Activated T-cell treated with anti-CD3 and anti-CD28 coated beads, Interleukin-2, amount 50 U/mL, for 72 hours (primary cell): ENCODE results near the gene COPS2. TPM values are rescaled to one million over a fixed set of nuclear protein-coding genes. Genes with fewer than 3 reads are reported as not detected.
"Not testable (repeated sequence)": the region's sequence is repeated elsewhere in the genome, so short reads cannot be mapped to it uniquely, and the experiment has no call there.

Experiments
- ATAC-seq, 2 donors: fragments of 150-1000 bp; cut with Tn5 transposase; replicated peaks in 1 of 2; 2 replicates each; pipeline ENCODE4 v1.10.0; 2021; ENCODE audit warnings: moderate library complexity in 2 of 2, mild to moderate bottlenecking in 1 of 2
- DNase-seq, 2 donors: peaks; one replicate each; pipeline ENCODE4 v3.0.0; 2021 to 2022; ENCODE audit warnings: mixed read lengths in 1 of 2
- H3K27ac Mint-ChIP-seq: one replicate; pipeline ENCODE4 v1.8.0; 2022; ENCODE audit warnings: mild to moderate bottlenecking, moderate library complexity, mixed read lengths
- H3K27me3 Mint-ChIP-seq: one replicate; pipeline ENCODE4 v1.8.0; 2022; ENCODE audit warnings: low read depth, mixed read lengths
- H3K36me3 Mint-ChIP-seq, 2 donors: one replicate each; pipeline ENCODE4 v1.8.0; 2022; ENCODE audit warnings: mixed read lengths in 2 of 2, mild to moderate bottlenecking in 1 of 2; ENCODE audit not compliant: insufficient read depth in 2 of 2
- H3K4me1 Mint-ChIP-seq: one replicate; pipeline ENCODE4 v1.8.0; 2022; ENCODE audit warnings: low read depth, mixed read lengths
- H3K4me3 Mint-ChIP-seq, 2 donors: one replicate each; pipeline ENCODE4 v1.8.0; 2022; ENCODE audit warnings: mild to moderate bottlenecking in 2 of 2, mixed read lengths in 2 of 2, moderate library complexity in 2 of 2
- H3K9me3 Mint-ChIP-seq, 2 donors: one replicate each; pipeline ENCODE4 v1.8.0; 2022; ENCODE audit warnings: mixed read lengths in 2 of 2
- total RNA-seq, 2 donors: library from RNA; stranded (reverse); gene quantifications; one replicate each; pipeline ENCODE4 v1.2.3, GENCODE V29; 2022

COPS2 gene
- total RNA-seq, 2 donors from 2014 or later = 64.6 to 71.3 TPM

GRCh38 chr15:49178497-49178896 lies 23.1 kb upstream of the COPS2 start:
- Mint-ChIP-seq H3K4me1 (peaks cover 11% of the 10 kb centered on the region), H3K36me3 (peaks cover 3 to 4% of the 10 kb centered on the region in 2 donors), H3K27me3 (no peaks in the 10 kb centered on the region), H3K4me3 (no peak overlapping the region), H3K9me3 (no peaks in the 10 kb centered on the region), H3K27ac (no peak overlapping the region)
- ATAC-seq = no peak
- no peak for DNase-seq

- H3K4me1 Mint-ChIP-seq = peaks cover 30% of the 10 kb centered on the region
- not testable (repeated sequence) for H3K27me3 Mint-ChIP-seq, H3K36me3 Mint-ChIP-seq, H3K9me3 Mint-ChIP-seq, H3K27ac Mint-ChIP-seq, H3K4me3 Mint-ChIP-seq, ATAC-seq, DNase-seq
Measured at GRCh38 chr15:49175582-49176397, 20.4 kb upstream of the COPS2 start.

GRCh38 chr15:49174902-49175301 lies 19.5 kb upstream of the COPS2 start:
- H3K27ac Mint-ChIP-seq = peak overlapping the region; percentile 32
- H3K4me1 Mint-ChIP-seq = peaks cover 33% of the 10 kb centered on the region
- H3K9me3 Mint-ChIP-seq = no peaks in the 10 kb centered on the region
- H3K27me3 Mint-ChIP-seq = no peaks in the 10 kb centered on the region
- ATAC-seq = no peak
- H3K4me3 Mint-ChIP-seq = no peak overlapping the region
- DNase-seq = no peak
- peaks cover 2% of the 10 kb centered on the region in 2 donors for H3K36me3 Mint-ChIP-seq

GRCh38 chr15:49171790-49172189 lies 16.4 kb upstream of the COPS2 start:
- Mint-ChIP-seq H3K4me3 (peak overlapping the region; percentile 93 to 99), H3K4me1 (peaks cover 38% of the 10 kb centered on the region), H3K27ac (no peak overlapping the region), H3K27me3 (no peaks in the 10 kb centered on the region), H3K36me3 (peaks cover 2% of the 10 kb centered on the region in 2 donors), H3K9me3 (no peaks in the 10 kb centered on the region)
- DNase-seq = no peak
- ATAC-seq = no peak

GRCh38 chr15:49169880-49170597 lies 14.6 kb upstream of the COPS2 start, which contains the start of gene GALK2:
TSS of gene GALK2 (plus strand) at chr15:49170247. CDS start at chr15:49170323, 76 bp downstream.
- peaks cover 2% of the 10 kb centered on the region in 2 donors for H3K36me3 Mint-ChIP-seq
- H3K27ac Mint-ChIP-seq = peak within 1 kb of the TSS; percentile 100
- H3K9me3 Mint-ChIP-seq = no peaks in the 10 kb centered on the region
- H3K27me3 Mint-ChIP-seq = no peaks in the 10 kb centered on the region
- ATAC-seq = peak; percentile 100
- peaks cover 37% of the 10 kb centered on the region for H3K4me1 Mint-ChIP-seq
- peak; percentile 79 to 83 for DNase-seq
- H3K4me3 Mint-ChIP-seq = peak within 1 kb of the TSS; percentile 93 to 99

GRCh38 chr15:49168016-49168415 lies 12.6 kb upstream of the COPS2 start:
- DNase-seq (no peak), ATAC-seq (no peak)
- Mint-ChIP-seq H3K36me3 (peaks cover 2% of the 10 kb centered on the region in 2 donors), H3K4me1 (peaks cover 25% of the 10 kb centered on the region), H3K4me3 (no peak overlapping the region), H3K9me3 (no peaks in the 10 kb centered on the region), H3K27ac (no peak overlapping the region), H3K27me3 (no peaks in the 10 kb centered on the region)

- peaks cover 5% of the 10 kb centered on the region for H3K4me1 Mint-ChIP-seq
- DNase-seq = no peak
- no peaks in the 10 kb centered on the region for H3K36me3 Mint-ChIP-seq
- H3K27me3 Mint-ChIP-seq = no peaks in the 10 kb centered on the region
- no peaks in the 10 kb centered on the region for H3K9me3 Mint-ChIP-seq
- no peak for ATAC-seq
- H3K27ac Mint-ChIP-seq = no peak overlapping the region
- H3K4me3 Mint-ChIP-seq = no peak overlapping the region
Measured at GRCh38 chr15:49164865-49165264, 9.5 kb upstream of the COPS2 start.

- Mint-ChIP-seq H3K27me3 (no peaks in the 10 kb centered on the region), H3K9me3 (no peaks in the 10 kb centered on the region), H3K36me3 (no peaks in the 10 kb centered on the region), H3K27ac (no peak overlapping the region), H3K4me3 (no peak overlapping the region), H3K4me1 (peaks cover 2% of the 10 kb centered on the region)
- DNase-seq = no peak
- ATAC-seq = no peak
Measured at GRCh38 chr15:49163678-49164077, 8.3 kb upstream of the COPS2 start.

- ATAC-seq = no peak
- Mint-ChIP-seq H3K27ac (peak overlapping the region; percentile 99), H3K9me3 (no peaks in the 10 kb centered on the region), H3K4me3 (peak overlapping the region; percentile 99), H3K36me3 (peaks cover 4 to 5% of the 10 kb centered on the region in 2 donors), H3K4me1 (peaks cover 55% of the 10 kb centered on the region), H3K27me3 (no peaks in the 10 kb centered on the region)
- peak in 1 of 2 donors; percentile 7 for DNase-seq
Measured at GRCh38 chr15:49155834-49156627, 632 bp upstream of the COPS2 start.

- H3K4me1 Mint-ChIP-seq = peaks cover 59% of the 10 kb centered on the region
- peak overlapping the region; percentile 99 for H3K4me3 Mint-ChIP-seq
- no peak for DNase-seq
- no peaks in the 10 kb centered on the region for H3K27me3 Mint-ChIP-seq
- no peak for ATAC-seq
- H3K36me3 Mint-ChIP-seq = peaks cover 4 to 5% of the 10 kb centered on the region in 2 donors
- H3K9me3 Mint-ChIP-seq = no peaks in the 10 kb centered on the region
- peak overlapping the region; percentile 99 for H3K27ac Mint-ChIP-seq
Measured at GRCh38 chr15:49154799-49155109, 645 bp downstream of the COPS2 start.

GRCh38 chr15:49154359-49154758 lies 1.0 kb downstream of the COPS2 start:
- no peaks in the 10 kb centered on the region for H3K9me3 Mint-ChIP-seq

GRCh38 chr15:49152552-49153312 lies 2.7 kb downstream of the COPS2 start:
- Mint-ChIP-seq H3K27me3 (no peaks in the 10 kb centered on the region), H3K4me1 (peaks cover 64% of the 10 kb centered on the region), H3K27ac (peak overlapping the region; percentile 82), H3K36me3 (peaks cover 4 to 5% of the 10 kb centered on the region in 2 donors), H3K4me3 (peak overlapping the region; percentile 75 to 99), H3K9me3 (no peaks in the 10 kb centered on the region)
- ATAC-seq = no peak
- DNase-seq = no peak

More at GRCh38 chr15:49154359-49154758, 1.0 kb downstream of the COPS2 start:
- peak overlapping the region; percentile 99 for H3K27ac Mint-ChIP-seq
- peaks cover 4 to 5% of the 10 kb centered on the region in 2 donors for H3K36me3 Mint-ChIP-seq
- ATAC-seq (no peak), DNase-seq (no peak)
- H3K4me3 Mint-ChIP-seq = peak overlapping the region; percentile 99
- H3K4me1 Mint-ChIP-seq = peaks cover 61% of the 10 kb centered on the region
- H3K27me3 Mint-ChIP-seq = no peaks in the 10 kb centered on the region
